Activated naive CD8-positive, alpha-beta T cell treated with anti-CD3 and anti-CD28 coated beads, Interleukin-2, amount 10 ng/mL, durations not matched to agents 7 days and 5 days (primary cell): ENCODE measurements around the gene BHLHE23. TPM values are rescaled to one million over a fixed set of nuclear protein-coding genes. Genes with fewer than 3 reads are reported as not detected.
"Not testable (repeated sequence)": the region's sequence is repeated elsewhere in the genome, so short reads cannot be mapped to it uniquely, and the experiment has no call there.

ENCODE experiments used
- ATAC-seq: fragments of 150-1000 bp; cut with Tn5 transposase; one replicate; pipeline ENCODE4 v1.10.0; 2021; ENCODE audit warnings: low read depth, moderate library complexity
- POLR2A ChIA-PET: fragments of 350-600 bp; sonication (Branson Sonifier 250); formaldehyde crosslinking; loops from one replicate; lab custom pipeline; 2021; ENCODE audit warnings: antibody characterized with exemption; lab: Charles Lee
- DNase-seq: peaks from one replicate; pipeline ENCODE4 v3.0.0; 2021
- H3K27ac Mint-ChIP-seq: one replicate; pipeline ENCODE4 v1.8.0; 2022; ENCODE audit warnings: mild to moderate bottlenecking, mixed read lengths
- H3K27me3 Mint-ChIP-seq: one replicate; pipeline ENCODE4 v1.8.0; 2022; ENCODE audit warnings: mild to moderate bottlenecking, moderate library complexity, mixed read lengths
- H3K36me3 Mint-ChIP-seq: one replicate; pipeline ENCODE4 v1.8.0; 2021; ENCODE audit warnings: mild to moderate bottlenecking, mixed read lengths
- H3K4me1 Mint-ChIP-seq: one replicate; pipeline ENCODE4 v1.8.0; 2021; ENCODE audit warnings: mixed read lengths
- H3K4me3 Mint-ChIP-seq: one replicate; pipeline ENCODE4 v1.8.0; 2022; ENCODE audit warnings: mild to moderate bottlenecking, moderate library complexity, mixed read lengths
- H3K9me3 Mint-ChIP-seq: one replicate; pipeline ENCODE4 v1.8.0; 2021; ENCODE audit warnings: mixed read lengths
- total RNA-seq, 2 experiments: library from RNA; stranded (reverse); gene quantifications; one replicate each; pipeline ENCODE4 v1.2.3, GENCODE V29; 2021

BHLHE23 gene
- total RNA-seq, 2 experiments from 2014 or later = not detected

DNA sequence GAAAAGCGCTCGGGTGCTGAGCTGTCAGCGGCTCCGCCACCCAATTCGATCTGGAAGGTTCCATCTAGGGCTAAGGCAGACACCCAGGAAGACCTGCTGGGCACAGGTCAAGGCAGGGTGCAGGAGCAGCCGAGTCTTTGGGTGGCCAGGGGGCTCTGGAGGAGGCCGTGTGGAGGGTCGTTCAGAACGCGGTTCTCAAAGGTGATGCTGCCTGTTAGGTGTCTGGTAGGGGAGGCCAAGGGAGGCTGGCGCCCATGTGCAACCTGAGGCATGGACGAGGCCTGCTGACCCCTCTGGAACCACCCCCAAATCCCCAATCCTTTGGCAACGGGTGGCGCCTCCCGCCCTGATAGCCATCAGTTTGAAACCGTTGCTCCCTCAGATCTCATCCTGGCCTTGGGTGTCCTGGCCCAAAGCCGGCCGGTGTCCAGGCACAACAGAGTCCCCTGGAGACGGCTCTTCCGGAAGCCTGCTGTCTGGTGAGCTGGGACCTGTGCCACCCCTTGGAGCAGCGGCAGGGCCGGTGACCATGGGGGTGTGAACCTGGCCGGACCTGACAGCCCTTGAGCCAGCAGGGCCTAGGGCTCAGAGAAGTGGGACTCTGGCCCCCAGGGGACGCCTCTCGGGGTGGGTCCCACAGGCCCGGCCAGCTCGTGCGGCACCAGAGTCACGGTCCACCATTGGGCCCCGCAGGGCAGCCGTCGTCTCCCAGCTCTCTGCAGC, 43.7 kb downstream of the BHLHE23 start:
- Mint-ChIP-seq H3K9me3 (no peaks in the 10 kb centered on the region), H3K4me1 (peaks cover 12% of the 10 kb centered on the region), H3K36me3 (peaks cover 4% of the 10 kb centered on the region), H3K27ac (no peak overlapping the region), H3K4me3 (no peak overlapping the region), H3K27me3 (no peaks in the 10 kb centered on the region)
- POLR2A ChIA-PET = no interaction called here
- no peak for ATAC-seq
- DNase-seq = no peak

DNA sequence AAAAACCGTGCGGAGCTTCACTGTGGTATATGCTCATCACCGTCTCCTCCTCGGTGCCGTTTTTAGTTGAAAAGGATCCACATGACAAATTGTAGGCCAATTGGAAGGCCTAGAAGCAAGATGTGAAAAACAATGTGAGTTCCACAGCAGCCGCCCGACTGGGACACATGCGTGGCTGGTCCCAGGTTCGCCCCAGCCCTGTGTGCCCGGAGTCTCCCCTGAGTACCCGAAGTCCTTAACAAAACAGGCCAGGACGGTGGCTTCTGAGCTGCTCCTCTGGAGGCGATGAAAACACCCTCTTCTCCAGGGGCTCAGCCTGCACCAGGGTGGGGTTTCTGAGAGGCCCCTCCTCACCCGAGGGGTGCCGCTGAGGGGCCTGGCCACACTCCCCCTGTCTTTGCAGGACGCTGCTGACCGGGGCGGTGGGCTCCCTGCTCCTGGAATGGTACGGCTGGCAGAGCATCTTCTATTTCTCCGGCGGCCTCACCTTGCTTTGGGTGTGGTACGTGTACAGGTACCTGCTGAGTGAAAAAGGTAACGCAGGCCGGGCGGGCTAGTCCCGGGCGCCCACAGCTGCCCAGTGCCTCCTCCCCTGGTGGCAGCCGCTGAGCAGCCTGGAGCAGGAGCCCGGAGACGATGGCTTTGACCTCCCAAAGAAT, 44.4 kb downstream of the BHLHE23 start:
- Mint-ChIP-seq H3K27ac (no peak overlapping the region), H3K27me3 (no peaks in the 10 kb centered on the region), H3K9me3 (no peaks in the 10 kb centered on the region), H3K4me1 (peaks cover 12% of the 10 kb centered on the region), H3K4me3 (no peak overlapping the region), H3K36me3 (peaks cover 6% of the 10 kb centered on the region)
- no peak for DNase-seq
- POLR2A ChIA-PET = no interaction called here
- no peak for ATAC-seq

DNA sequence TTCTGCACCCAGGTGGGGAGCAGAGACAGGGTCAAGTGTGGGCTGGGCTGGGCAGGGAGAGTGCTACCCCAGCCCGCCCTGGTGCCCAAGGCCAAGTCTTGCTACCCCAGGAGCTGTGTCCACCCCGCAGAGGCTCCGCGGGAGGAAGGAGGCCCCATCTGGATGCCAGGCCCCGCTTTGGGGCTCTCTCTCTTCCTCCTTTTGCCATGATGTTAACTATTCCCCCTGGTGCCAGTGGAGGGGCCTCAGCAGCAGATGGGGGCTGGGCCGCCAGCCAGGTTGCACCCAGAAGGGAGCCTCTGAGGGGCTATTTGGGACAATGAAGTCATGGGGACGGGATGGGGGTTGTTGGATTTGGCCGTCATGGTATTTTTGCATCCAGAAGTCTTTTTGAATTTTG, 45.0 kb downstream of the BHLHE23 start:
- POLR2A ChIA-PET = no interaction called here
- H3K27ac Mint-ChIP-seq = no peak overlapping the region

DNA sequence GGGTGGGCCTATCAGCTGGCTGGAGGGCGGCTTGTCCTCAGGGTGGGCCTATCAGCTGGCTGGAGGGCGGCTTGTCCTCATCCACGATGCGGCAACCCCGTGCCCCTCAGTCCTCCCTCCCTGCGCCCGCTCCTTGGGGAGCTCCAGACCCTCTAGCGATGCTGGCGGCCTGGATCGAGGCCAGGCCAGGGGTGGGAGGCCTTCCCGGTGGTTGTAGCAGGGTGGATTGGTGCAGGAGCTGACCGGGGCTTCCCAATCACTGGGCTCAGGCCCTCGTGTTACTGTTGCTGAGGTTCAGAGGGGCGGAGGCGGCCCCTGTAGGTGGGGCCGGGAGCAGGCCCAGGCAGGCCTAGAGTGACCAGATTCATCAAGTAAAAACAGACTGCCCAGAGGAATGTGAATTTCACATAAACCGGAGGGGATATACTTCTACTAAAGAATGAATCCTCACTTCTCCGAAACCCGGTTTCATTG, 45.4 kb downstream of the BHLHE23 start:
- Mint-ChIP-seq H3K4me1 (peaks cover 12% of the 10 kb centered on the region), H3K27me3 (no peaks in the 10 kb centered on the region), H3K27ac (no peak overlapping the region), H3K9me3 (no peaks in the 10 kb centered on the region), H3K36me3 (peaks cover 7% of the 10 kb centered on the region), H3K4me3 (no peak overlapping the region)
- DNase-seq (no peak), ATAC-seq (no peak)
- POLR2A ChIA-PET = no interaction called here

More for the DNA sequence above, 45.0 kb downstream of the BHLHE23 start:
- Mint-ChIP-seq H3K27me3 (no peaks in the 10 kb centered on the region), H3K4me3 (no peak overlapping the region), H3K4me1 (peaks cover 12% of the 10 kb centered on the region), H3K9me3 (no peaks in the 10 kb centered on the region), H3K36me3 (peaks cover 7% of the 10 kb centered on the region)
- DNase-seq = no peak
- ATAC-seq = no peak

DNA sequence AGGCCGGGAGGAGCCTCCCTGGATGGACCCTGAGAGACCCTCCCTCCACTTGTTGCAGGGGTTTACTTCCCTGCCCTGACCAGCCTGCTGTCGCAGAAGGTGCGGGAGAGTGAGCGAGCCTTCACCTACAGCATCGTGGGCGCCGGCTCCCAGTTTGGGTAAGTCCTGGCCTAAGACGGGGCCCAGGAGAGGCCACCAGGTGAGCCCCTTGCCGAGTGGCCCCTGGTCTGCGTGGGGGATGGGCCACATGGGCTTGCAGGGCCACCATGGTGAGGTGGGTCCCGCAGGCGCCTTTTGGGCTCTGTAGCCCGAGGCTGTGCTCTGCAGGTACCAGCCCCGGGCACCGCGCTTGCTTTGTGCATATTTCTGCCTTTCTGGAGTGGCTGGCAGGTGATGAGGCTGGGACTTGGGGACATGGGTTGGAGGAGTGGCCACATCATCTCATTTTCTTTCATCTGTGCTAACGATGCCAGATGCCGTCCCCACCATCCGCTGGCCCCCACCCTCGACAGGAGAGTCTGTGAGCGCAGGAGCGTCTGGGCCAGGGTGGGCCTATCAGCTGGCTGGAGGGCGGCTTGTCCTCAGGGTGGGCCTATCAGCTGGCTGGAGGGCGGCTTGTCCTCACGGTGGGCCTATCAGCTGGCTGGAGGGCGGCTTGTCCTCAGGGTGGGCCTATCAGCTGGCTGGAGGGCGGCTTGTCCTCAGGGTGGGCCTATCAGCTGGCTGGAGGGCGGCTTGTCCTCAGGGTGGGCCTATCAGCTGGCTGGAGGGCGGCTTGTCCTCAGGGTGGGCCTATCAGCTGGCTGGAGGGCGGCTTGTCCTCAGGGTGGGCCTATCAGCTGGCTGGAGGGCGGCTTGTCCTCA, 46.1 kb downstream of the BHLHE23 start:
- peaks cover 12% of the 10 kb centered on the region for H3K4me1 Mint-ChIP-seq
- not testable (repeated sequence) for H3K4me3 Mint-ChIP-seq, H3K27me3 Mint-ChIP-seq, H3K27ac Mint-ChIP-seq, DNase-seq, H3K36me3 Mint-ChIP-seq, ATAC-seq, H3K9me3 Mint-ChIP-seq
- POLR2A ChIA-PET = interaction anchor here (1.1 kb wide), 1 partner anchor 12 kb away, joined by 3 read pairs; no protein-coding TSS in a partner anchor

DNA sequence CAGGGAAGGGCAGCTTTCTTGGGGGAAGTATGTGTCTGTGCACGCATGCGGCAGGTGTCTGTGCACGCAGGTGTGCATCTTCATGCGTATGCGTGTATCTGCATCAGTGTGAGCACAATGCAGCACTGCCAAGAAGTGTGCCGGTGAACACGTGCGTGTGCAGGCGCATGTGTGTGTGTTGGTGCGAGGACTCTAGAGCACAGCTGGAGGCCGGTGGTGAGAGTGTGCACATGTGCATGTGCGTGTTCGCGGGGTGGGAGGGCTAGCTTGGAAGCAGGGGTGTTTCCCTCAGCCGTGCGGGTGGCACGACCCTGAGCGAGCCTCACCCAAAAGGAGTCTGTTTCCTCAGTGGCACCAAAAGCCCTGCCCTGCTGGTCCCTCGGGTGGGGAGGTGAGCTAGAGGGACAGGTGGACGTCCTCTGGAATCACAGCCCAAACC, 46.7 kb downstream of the BHLHE23 start:
- Mint-ChIP-seq H3K4me3 (no peak overlapping the region), H3K9me3 (no peaks in the 10 kb centered on the region), H3K4me1 (peaks cover 12% of the 10 kb centered on the region), H3K36me3 (peaks cover 5% of the 10 kb centered on the region), H3K27ac (peak overlapping the region; percentile 13), H3K27me3 (no peaks in the 10 kb centered on the region)
- DNase-seq (no peak), ATAC-seq (no peak)
- POLR2A ChIA-PET = interaction anchor here (0.6 to 1.2 kb wide), 3 partner anchors 11 to 324 kb away, joined by 3 to 4 read pairs (median 3); no protein-coding TSS in a partner anchor

DNA sequence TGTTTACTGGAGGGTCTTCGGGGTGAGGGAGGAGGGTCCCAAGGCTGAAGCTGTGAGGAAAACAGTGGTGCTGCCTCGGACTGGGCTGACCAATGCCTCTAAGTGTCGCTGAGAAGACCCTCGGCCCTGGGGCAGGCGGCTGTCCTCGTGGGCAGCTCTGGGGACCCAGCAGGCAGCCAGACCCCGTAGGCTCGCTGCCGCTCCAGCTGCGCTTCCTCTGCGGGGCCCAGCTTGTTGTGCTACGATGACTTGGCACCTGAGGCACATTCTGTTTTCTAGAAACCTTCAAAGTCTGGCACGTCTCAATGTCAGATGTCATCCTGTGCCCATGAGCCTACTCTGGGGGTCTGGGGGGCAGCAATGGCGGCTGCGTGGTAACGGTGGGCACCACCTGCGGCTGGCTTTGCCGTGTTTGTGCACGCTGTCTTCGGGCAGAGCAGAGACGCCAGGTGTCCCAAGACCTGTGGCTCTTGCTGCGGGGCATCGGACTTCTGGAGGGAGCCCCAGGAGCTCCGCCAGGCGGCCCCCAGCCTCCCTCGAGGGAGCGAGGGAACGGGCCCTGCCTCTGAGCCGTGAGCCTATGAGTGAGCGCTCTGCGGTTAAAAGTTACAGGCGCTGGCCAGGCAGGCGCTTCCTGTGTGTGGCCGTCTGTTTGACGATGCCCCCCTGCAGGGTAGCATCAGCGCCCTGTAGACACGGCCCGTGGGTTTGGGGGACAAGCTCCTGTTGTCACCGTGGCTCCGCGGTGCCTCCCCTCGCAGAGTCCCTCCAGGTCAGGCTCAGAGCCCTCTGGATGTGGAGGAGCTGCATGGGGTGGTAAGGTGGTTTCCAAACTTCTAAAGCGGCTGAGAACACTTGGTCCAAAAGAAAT, 47.4 kb downstream of the BHLHE23 start:
- Mint-ChIP-seq H3K4me3 (no peak overlapping the region), H3K27me3 (no peaks in the 10 kb centered on the region), H3K27ac (peak overlapping the region; percentile 13), H3K9me3 (no peaks in the 10 kb centered on the region), H3K36me3 (peaks cover 5% of the 10 kb centered on the region), H3K4me1 (peaks cover 17% of the 10 kb centered on the region)
- POLR2A ChIA-PET = interaction anchor here (0.6 to 1.2 kb wide), 4 partner anchors 12 to 324 kb away, joined by 3 to 4 read pairs (median 4); no protein-coding TSS in a partner anchor
- ATAC-seq (peak; percentile 37), DNase-seq (no peak)

DNA sequence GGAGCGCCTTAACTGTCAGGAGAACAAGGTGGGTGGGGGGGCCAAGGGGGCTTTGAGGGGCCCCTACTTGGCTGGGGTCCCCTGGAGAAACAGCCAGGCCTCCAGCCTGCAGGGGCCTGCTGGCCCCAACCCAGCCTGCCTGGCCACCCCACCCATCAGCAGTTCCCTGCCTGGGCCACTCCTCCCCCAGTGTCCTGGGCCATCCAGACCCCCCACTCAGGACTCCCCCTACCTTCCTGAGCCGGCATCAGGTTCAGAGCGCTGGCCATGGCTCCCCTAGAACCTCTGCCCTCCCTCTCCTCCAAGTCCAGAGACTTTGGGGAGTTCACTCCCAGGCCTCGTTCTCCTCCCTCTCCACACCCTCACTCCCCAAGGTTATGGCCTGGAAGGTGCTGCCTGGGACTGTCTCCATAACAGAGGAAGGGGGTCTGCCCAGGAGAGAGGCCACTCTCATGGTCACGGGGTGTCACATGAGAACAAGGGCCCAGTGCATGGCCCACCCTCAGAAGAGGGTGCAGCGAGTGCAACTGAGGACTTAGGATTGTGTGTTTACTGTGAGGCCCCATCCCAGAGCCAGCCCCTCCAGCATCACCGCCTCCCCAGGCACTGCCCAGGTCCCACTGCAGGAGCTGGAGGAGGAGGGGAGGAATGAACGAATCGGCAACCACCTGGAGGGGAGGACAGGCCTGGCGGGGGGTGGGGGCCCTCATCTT, 48.2 kb downstream of the BHLHE23 start:
- Mint-ChIP-seq H3K9me3 (no peaks in the 10 kb centered on the region), H3K4me1 (peaks cover 20% of the 10 kb centered on the region), H3K36me3 (peaks cover 5% of the 10 kb centered on the region), H3K27me3 (no peaks in the 10 kb centered on the region), H3K27ac (no peak overlapping the region), H3K4me3 (no peak overlapping the region)
- POLR2A ChIA-PET = interaction anchor here (1.1 kb wide), 1 partner anchor 31 kb away, joined by 4 read pairs; no protein-coding TSS in a partner anchor
- DNase-seq (no peak), ATAC-seq (no peak)

DNA sequence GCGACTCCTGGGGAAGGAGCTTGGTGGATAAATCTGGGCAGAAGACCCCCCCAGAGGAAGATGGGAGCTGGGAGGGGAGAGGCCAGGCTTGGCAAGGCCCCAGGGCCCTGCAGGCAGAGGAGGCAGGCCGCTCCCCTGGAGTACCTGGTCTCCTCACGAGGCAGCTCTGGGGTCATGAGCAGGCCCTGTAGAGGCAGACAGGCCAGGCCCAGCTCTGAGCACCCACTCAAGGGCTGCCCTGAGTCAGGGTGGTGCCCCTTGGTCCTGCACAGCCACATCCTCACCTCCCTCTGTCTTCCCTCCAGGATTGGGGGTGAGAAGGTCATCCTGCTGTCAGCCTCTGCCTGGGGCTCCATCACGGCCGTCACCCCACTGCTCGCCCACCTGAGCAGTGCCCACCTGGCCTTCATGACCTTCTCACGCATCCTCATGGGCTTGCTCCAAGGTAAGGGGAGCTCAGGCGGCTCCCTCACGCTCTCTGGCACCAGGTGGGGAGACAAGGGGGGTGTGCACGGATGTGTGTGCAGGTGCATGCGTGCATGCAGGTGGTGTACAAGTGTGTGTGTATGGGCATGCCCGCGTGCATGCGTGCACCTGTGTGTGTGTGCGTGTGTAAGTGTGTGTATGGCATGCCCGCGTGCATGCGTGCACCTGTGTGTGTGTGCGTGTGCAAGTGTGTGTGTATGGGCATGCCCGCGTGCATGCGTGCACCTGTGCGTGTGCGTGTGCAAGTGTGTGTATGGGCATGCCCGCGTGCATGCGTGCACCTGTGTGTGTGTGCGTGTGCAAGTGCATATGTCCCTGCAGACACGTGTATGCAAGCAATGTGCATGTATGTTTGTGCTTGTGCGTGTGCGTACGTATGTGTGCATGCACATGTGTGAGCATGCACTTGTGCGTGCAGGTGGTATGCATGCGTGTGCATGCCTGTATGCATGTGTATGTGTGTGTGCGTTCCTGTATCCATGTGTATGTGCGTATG, 49.3 kb downstream of the BHLHE23 start:
- POLR2A ChIA-PET = no interaction called here
- DNase-seq (no peak), ATAC-seq (no peak)
- Mint-ChIP-seq H3K27me3 (no peaks in the 10 kb centered on the region), H3K4me3 (no peak overlapping the region), H3K27ac (peak overlapping the region; percentile 65), H3K36me3 (peaks cover 5% of the 10 kb centered on the region), H3K4me1 (peaks cover 20% of the 10 kb centered on the region), H3K9me3 (no peaks in the 10 kb centered on the region)

DNA sequence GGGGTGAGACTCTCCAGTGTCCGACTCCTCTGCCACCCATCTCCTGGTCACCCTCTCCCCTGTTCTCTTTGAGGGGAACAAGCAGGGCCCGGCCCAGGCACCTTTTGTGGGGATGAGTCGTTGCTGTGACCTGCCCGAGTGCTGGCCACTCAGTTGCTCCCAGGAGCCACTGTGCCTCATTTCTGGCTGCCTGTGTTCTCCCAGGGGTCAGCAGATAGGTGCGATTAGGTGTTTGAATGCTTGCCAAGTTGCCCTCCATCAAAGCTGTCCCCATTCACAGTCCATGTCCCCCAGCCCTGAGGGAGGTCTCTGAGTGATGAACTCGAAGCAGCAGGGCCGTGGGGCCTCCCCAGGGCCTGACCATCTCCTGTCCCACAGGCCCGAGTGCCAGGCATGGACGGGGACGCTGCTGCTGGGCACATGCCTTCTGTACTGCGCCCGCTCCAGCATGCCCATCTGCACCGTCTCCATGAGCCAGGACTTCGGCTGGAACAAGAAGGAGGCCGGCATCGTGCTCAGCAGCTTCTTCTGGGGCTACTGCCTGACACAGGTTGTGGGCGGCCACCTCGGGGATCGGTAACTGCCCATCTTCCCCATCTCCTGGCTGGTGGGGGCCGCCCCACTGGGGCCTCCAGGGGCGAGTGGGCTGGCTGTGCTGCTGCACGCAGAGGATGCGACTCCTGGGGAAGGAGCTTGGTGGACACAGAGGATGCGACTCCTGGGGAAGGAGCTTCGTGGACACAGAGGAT, 50.2 kb downstream of the BHLHE23 start:
- Mint-ChIP-seq H3K4me1 (peaks cover 21% of the 10 kb centered on the region), H3K9me3 (no peaks in the 10 kb centered on the region), H3K4me3 (no peak overlapping the region), H3K27ac (no peak overlapping the region), H3K36me3 (peaks cover 5% of the 10 kb centered on the region), H3K27me3 (no peaks in the 10 kb centered on the region)
- DNase-seq (no peak), ATAC-seq (no peak)
- POLR2A ChIA-PET = no interaction called here
